ENCODE data around the gene SPACA7. TPM values are rescaled to one million over a fixed set of nuclear protein-coding genes. Genes with fewer than 3 reads are reported as not detected.

SPACA7 gene
- total RNA-seq = not detected in 2 replicates

GRCh38 chr13:112376050-112376681 lies at the start of gene SPACA7:
Gene SPACA7 (plus strand): TSS chr13:112376355. CDS start chr13:112376386, 31 bp downstream.
- no peaks in the 10 kb centered on the region for H3K36me3 Mint-ChIP-seq (ENCODE audit: low read depth)
- DNase-seq = no peak
- no peak within 1 kb of the TSS for H3K27ac Mint-ChIP-seq
- H3K27me3 Mint-ChIP-seq = no peaks in the 10 kb centered on the region
- peaks cover 6% of the 10 kb centered on the region for H3K9me3 Mint-ChIP-seq
- intact Hi-C loops (cut with micrococcal nuclease) = no loop called here
- H3K4me1 Mint-ChIP-seq = no peaks in the 10 kb centered on the region
- H3K4me3 Mint-ChIP-seq = no peak within 1 kb of the TSS

- peaks cover 10% of the 10 kb centered on the region for H3K27me3 Mint-ChIP-seq
- intact Hi-C loops (cut with micrococcal nuclease) = no loop called here
- H3K4me3 Mint-ChIP-seq = no peak overlapping the region
These were observed 49.3 kb upstream of the SPACA7 start for GRCh38 chr13:112326821-112327370.

GRCh38 chr13:112328936-112329335 lies 47.2 kb upstream of the SPACA7 start:
- H3K27ac Mint-ChIP-seq = no peak overlapping the region
- intact Hi-C loops (cut with micrococcal nuclease) = no loop called here
- no peak for DNase-seq
- peaks cover 21% of the 10 kb centered on the region for H3K27me3 Mint-ChIP-seq
- H3K9me3 Mint-ChIP-seq = no peaks in the 10 kb centered on the region
- H3K36me3 Mint-ChIP-seq (ENCODE audit: low read depth) = no peaks in the 10 kb centered on the region
- H3K4me3 Mint-ChIP-seq = no peak overlapping the region
- H3K4me1 Mint-ChIP-seq = no peaks in the 10 kb centered on the region

More at GRCh38 chr13:112326821-112327370, 49.3 kb upstream of the SPACA7 start:
- DNase-seq = no peak
- H3K36me3 Mint-ChIP-seq (ENCODE audit: low read depth) = no peaks in the 10 kb centered on the region
- no peaks in the 10 kb centered on the region for H3K4me1 Mint-ChIP-seq
- no peak overlapping the region for H3K27ac Mint-ChIP-seq
- H3K9me3 Mint-ChIP-seq = no peaks in the 10 kb centered on the region

- Mint-ChIP-seq H3K27ac (no peak overlapping the region), H3K4me3 (no peak overlapping the region), H3K27me3 (peaks cover 21% of the 10 kb centered on the region), H3K9me3 (no peaks in the 10 kb centered on the region), H3K4me1 (no peaks in the 10 kb centered on the region), H3K36me3 (ENCODE audit: low read depth) (no peaks in the 10 kb centered on the region)
- DNase-seq = no peak
- intact Hi-C loops (cut with micrococcal nuclease) = no loop called here
These were observed 46.8 kb upstream of the SPACA7 start for GRCh38 chr13:112329376-112329775.

DNA sequence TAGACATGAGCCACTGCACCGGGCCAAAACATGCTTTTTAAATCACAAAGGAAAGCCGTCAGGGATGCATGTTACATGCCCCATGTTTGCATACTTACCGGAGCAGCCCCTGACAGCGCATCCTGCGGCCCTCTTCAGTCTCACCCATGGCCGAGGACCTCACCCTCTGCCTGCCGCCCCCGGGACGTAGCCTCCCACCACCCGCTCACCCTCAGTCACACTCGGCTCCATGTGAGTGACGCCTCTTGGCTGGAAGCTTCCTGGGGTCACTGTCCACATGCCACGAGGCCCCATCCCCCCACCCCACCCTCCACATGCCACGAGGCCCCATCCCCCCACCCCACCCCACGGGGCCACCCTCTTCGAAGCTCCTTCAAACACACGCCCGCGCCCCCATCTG lies 46.1 kb upstream of the SPACA7 start:
- no peak overlapping the region for H3K4me3 Mint-ChIP-seq
- no peaks in the 10 kb centered on the region for H3K9me3 Mint-ChIP-seq
- H3K27ac Mint-ChIP-seq = no peak overlapping the region
- no peak for DNase-seq
- H3K4me1 Mint-ChIP-seq = no peaks in the 10 kb centered on the region
- H3K36me3 Mint-ChIP-seq (ENCODE audit: low read depth) = no peaks in the 10 kb centered on the region
- intact Hi-C loops (cut with micrococcal nuclease) = no loop called here
- H3K27me3 Mint-ChIP-seq = peaks cover 19% of the 10 kb centered on the region

GRCh38 chr13:112330479-112331381 lies 45.4 kb upstream of the SPACA7 start:
- Mint-ChIP-seq H3K27ac (no peak overlapping the region), H3K27me3 (peaks cover 18% of the 10 kb centered on the region), H3K9me3 (no peaks in the 10 kb centered on the region), H3K36me3 (ENCODE audit: low read depth) (no peaks in the 10 kb centered on the region), H3K4me1 (no peaks in the 10 kb centered on the region), H3K4me3 (no peak overlapping the region)
- intact Hi-C loops (cut with micrococcal nuclease) = no loop called here
- DNase-seq = no peak

- peaks cover 3% of the 10 kb centered on the region for H3K9me3 Mint-ChIP-seq
- H3K36me3 Mint-ChIP-seq (ENCODE audit: low read depth) = no peaks in the 10 kb centered on the region
- H3K27ac Mint-ChIP-seq = no peak overlapping the region
- no peak overlapping the region for H3K4me3 Mint-ChIP-seq
- peaks cover 18% of the 10 kb centered on the region for H3K27me3 Mint-ChIP-seq
- DNase-seq = no peak
- intact Hi-C loops (cut with micrococcal nuclease) = no loop called here
- H3K4me1 Mint-ChIP-seq = no peaks in the 10 kb centered on the region
These were observed 44.5 kb upstream of the SPACA7 start for GRCh38 chr13:112331675-112332074.

- Mint-ChIP-seq H3K4me3 (no peak overlapping the region), H3K36me3 (ENCODE audit: low read depth) (no peaks in the 10 kb centered on the region), H3K4me1 (no peaks in the 10 kb centered on the region), H3K9me3 (peaks cover 8% of the 10 kb centered on the region), H3K27ac (no peak overlapping the region), H3K27me3 (peaks cover 18% of the 10 kb centered on the region)
- DNase-seq = no peak
- intact Hi-C loops (cut with micrococcal nuclease) = no loop called here
These were observed 43.4 kb upstream of the SPACA7 start for GRCh38 chr13:112332727-112333126.

GRCh38 chr13:112333756-112334543 lies 42.2 kb upstream of the SPACA7 start:
- DNase-seq = no peak
- H3K36me3 Mint-ChIP-seq (ENCODE audit: low read depth) = no peaks in the 10 kb centered on the region
- peaks cover 18% of the 10 kb centered on the region for H3K27me3 Mint-ChIP-seq
- no peak overlapping the region for H3K4me3 Mint-ChIP-seq
- no peak overlapping the region for H3K27ac Mint-ChIP-seq
- peaks cover 8% of the 10 kb centered on the region for H3K9me3 Mint-ChIP-seq
- intact Hi-C loops (cut with micrococcal nuclease) = no loop called here
- no peaks in the 10 kb centered on the region for H3K4me1 Mint-ChIP-seq

DNA sequence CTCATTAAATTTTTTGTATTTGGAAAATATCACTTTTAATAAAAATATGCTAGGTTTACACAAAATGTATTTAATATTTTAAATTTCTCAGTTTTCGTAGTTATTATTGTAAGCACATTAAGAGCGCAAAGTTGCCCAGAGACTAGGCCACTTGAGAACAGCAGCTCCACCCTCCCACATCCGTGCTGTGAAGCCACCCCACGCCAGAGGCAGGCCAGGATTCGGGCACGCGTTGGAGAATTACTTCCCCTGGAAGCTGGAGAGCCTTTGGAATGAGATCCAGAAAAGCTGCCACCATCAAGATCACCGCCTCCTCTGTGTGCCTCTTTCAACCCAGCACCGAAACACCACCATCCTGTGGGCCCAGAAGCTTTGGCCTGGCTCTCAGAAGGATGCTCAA lies 41.0 kb upstream of the SPACA7 start:
- Mint-ChIP-seq H3K36me3 (ENCODE audit: low read depth) (no peaks in the 10 kb centered on the region), H3K27ac (no peak overlapping the region), H3K4me1 (no peaks in the 10 kb centered on the region), H3K4me3 (no peak overlapping the region), H3K27me3 (peaks cover 18% of the 10 kb centered on the region), H3K9me3 (peaks cover 8% of the 10 kb centered on the region)
- intact Hi-C loops (cut with micrococcal nuclease) = no loop called here
- DNase-seq = no peak

GRCh38 chr13:112341446-112341845 lies 34.7 kb upstream of the SPACA7 start:
- Mint-ChIP-seq H3K36me3 (ENCODE audit: low read depth) (no peaks in the 10 kb centered on the region), H3K27ac (no peak overlapping the region), H3K4me1 (peaks cover 3% of the 10 kb centered on the region), H3K4me3 (no peak overlapping the region), H3K9me3 (peaks cover 5% of the 10 kb centered on the region), H3K27me3 (peaks cover 10% of the 10 kb centered on the region)
- DNase-seq = no peak
- intact Hi-C loops (cut with micrococcal nuclease) = no loop called here

- no peaks in the 10 kb centered on the region for H3K36me3 Mint-ChIP-seq (ENCODE audit: low read depth)
- H3K27ac Mint-ChIP-seq = no peak overlapping the region
- peaks cover 17% of the 10 kb centered on the region for H3K27me3 Mint-ChIP-seq
- H3K9me3 Mint-ChIP-seq = no peaks in the 10 kb centered on the region
- intact Hi-C loops (cut with micrococcal nuclease) = no loop called here
- peaks cover 4% of the 10 kb centered on the region for H3K4me1 Mint-ChIP-seq
- no peak for DNase-seq
- H3K4me3 Mint-ChIP-seq = no peak overlapping the region
These were observed 34.0 kb upstream of the SPACA7 start for GRCh38 chr13:112341976-112342735.

GRCh38 chr13:112342841-112343361 lies 33.3 kb upstream of the SPACA7 start:
- intact Hi-C loops (cut with micrococcal nuclease) = no loop called here
- Mint-ChIP-seq H3K4me1 (peaks cover 4% of the 10 kb centered on the region), H3K36me3 (ENCODE audit: low read depth) (no peaks in the 10 kb centered on the region), H3K27ac (no peak overlapping the region), H3K9me3 (no peaks in the 10 kb centered on the region), H3K4me3 (no peak overlapping the region), H3K27me3 (peaks cover 23% of the 10 kb centered on the region)
- no peak for DNase-seq

Measured in activated CD4-positive, alpha-beta T cell treated with anti-CD3 and anti-CD28 coated beads, Interleukin-2, amount 10 ng/mL, durations not matched to agents 24 days and 14 days (primary cell).